Adipose tissue (tissue), 3 donors: ENCODE measurements around the gene ETFA. TPM values are rescaled to one million over a fixed set of nuclear protein-coding genes. Genes with fewer than 3 reads are reported as not detected.

Experiments
- H3K27ac ChIP-seq: one replicate; pipeline ENCODE4 v1.5.1; 2013; ENCODE audit warnings: low read depth, low read length
- WGBS, 3 donors: extraction: QIAGEN DNeasy Blood & Tissue Kit; methylation state at CpG; one replicate each; pipeline ENCODE4 v1.1.7; 2013; 5-methylcytosine and 5-hydroxymethylcytosine counted together
- polyA plus RNA-seq, 3 donors: library from polyadenylated mRNA; stranded (reverse); fragments of 200-250 nt; gene quantifications; one replicate each; pipeline ENCODE4 v1.2.3, GENCODE V29; 2013
- donor health status: healthy with polysubstance abuse.
- donor health status: Bipolar disorder and iron deficiency.
- donor health status: healthy.

ETFA gene
- polyA plus RNA-seq, 3 donors = 64.6 to 277 (median 140) TPM

GRCh38 chr15:76342058-76342381 is 30.8 kb upstream of the ETFA start:
- H3K27ac ChIP-seq = no peak overlapping the region
- 24 to 53% (median 49%) methylated on average over 20 of the region's 20 CpGs for WGBS, 3 donors

- 13 to 39% (median 34%) methylated on average over 38 to 42 of the region's 42 CpGs for WGBS, 3 donors
- no peak overlapping the region for H3K27ac ChIP-seq
Observed at GRCh38 chr15:76341366-76342057, 30.2 kb upstream of the ETFA start.

GRCh38 chr15:76340803-76341365 is 29.6 kb upstream of the ETFA start:
- WGBS, 3 donors = 12 to 37% (median 35%) methylated on average over 34 to 35 of the region's 35 CpGs
- H3K27ac ChIP-seq = no peak overlapping the region

GRCh38 chr15:76340198-76340802 is 29.0 kb upstream of the ETFA start:
- no peak overlapping the region for H3K27ac ChIP-seq
- WGBS, 3 donors = 7 to 25% (median 24%) methylated on average over 53 of the region's 53 CpGs

GRCh38 chr15:76339305-76340197 is 28.3 kb upstream of the ETFA start:
- 17 to 34% (median 25%) methylated on average over 48 of the region's 48 CpGs for WGBS, 3 donors

DNA sequence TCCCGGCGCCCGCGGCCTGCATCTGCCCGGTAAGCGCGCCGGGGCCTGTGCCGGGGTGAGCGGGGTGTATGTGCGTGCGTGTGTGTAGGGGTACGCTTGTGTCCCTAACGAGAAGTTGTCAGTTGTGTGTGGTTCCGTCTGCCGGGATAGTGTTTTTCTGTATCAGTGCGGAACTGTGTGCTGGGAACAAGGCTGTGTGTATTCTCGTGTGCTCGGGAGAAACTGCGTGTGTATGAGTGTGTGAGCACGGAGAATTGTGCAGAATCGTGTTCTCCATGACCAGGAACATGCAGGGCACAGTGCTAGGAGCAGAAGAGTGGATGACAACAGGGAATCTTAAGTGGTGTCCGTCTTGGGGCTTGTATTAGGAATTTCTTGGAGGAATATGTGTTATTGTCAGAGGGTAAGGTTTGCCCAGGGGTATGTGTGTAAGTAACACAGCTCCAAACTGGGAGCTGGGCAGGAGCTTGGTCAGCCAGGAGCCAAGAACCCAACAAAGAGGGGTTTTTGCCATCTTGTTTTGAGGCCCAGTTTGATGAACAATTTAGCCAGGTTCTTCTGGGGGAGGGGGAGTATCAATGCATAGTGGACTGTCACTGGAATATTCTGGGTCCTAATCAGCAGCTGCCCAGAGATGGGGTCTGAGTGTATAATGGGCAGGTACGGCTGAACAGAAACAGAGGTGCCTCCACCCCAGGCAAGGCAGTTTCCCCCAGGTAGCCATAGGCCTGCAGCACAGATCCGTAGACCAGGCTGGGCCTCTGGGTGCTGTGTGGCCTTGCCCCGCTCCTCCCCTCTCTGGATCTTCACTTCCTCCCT is 27.4 kb upstream of the ETFA start:
- no peak overlapping the region for H3K27ac ChIP-seq
- WGBS, 3 donors = 32 to 38% (median 37%) methylated on average over 26 of the region's 26 CpGs

More at GRCh38 chr15:76339305-76340197, 28.3 kb upstream of the ETFA start:
- no peak overlapping the region for H3K27ac ChIP-seq

DNA sequence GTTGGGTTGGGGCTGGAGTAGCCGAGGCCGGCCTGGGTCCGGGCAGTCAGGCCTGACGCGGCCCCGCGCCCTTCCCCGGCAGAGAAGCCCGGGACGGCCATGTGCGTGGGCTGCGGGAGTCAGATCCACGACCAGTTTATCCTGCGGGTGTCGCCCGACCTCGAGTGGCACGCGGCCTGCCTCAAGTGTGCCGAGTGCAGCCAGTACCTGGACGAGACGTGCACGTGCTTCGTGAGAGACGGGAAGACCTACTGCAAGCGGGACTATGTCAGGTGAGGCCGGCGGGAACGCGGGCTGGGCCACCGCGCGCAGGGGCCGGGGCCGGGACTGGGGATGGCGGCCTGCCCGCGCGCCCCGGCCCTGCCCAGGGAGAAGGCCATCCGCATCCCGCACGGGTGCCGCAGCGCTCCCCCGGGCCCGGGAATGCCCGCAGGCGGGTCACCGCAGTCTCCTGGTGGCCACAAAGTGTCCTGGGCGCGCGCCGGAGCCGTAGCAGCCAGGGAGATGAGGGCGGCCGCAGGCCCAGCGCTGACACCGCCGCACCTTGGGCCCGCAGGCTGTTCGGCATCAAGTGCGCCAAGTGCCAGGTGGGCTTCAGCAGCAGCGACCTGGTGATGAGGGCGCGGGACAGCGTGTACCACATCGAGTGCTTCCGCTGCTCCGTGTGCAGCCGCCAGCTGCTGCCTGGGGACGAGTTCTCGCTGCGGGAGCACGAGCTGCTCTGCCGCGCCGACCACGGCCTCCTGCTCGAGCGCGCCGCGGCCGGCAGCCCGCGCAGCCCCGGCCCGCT is 26.6 kb upstream of the ETFA start:
- no peak overlapping the region for H3K27ac ChIP-seq
- 6 to 20% (median 20%) methylated on average over 76 to 89 of the region's 89 CpGs for WGBS, 3 donors

DNA sequence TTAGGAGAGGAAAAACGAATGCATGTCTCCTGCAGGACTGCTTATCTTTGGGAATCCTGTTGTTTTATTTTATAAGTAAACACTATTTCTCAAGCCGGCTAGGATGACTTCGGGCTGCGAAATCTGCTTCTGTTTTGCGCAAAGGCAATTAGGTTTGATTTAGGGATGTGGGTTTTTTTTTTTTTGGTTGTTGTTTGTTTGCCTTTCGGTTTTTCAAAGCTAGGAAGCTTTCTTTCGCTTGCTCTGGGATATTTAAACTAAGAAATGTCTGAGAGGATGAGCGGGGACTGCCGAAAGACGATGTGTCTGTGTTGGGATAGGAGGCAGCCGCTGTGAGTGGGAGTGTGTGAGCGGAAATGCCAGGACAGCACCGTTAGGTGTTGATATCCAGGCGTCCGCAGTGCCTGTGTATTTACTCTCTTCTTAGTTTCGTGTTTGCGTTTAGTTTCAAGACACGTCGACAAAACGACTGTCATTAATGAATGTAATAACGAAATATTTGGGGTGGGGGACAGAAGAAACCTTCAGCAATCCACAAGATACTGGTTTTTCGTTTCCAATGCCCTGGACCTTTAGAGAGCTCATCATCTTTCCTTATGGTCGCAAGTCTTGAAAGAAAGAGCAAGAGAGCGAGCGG is 25.9 kb upstream of the ETFA start:
- H3K27ac ChIP-seq = no peak overlapping the region
- 8 to 11% (median 8%) methylated on average over 25 of the region's 25 CpGs for WGBS, 3 donors

DNA sequence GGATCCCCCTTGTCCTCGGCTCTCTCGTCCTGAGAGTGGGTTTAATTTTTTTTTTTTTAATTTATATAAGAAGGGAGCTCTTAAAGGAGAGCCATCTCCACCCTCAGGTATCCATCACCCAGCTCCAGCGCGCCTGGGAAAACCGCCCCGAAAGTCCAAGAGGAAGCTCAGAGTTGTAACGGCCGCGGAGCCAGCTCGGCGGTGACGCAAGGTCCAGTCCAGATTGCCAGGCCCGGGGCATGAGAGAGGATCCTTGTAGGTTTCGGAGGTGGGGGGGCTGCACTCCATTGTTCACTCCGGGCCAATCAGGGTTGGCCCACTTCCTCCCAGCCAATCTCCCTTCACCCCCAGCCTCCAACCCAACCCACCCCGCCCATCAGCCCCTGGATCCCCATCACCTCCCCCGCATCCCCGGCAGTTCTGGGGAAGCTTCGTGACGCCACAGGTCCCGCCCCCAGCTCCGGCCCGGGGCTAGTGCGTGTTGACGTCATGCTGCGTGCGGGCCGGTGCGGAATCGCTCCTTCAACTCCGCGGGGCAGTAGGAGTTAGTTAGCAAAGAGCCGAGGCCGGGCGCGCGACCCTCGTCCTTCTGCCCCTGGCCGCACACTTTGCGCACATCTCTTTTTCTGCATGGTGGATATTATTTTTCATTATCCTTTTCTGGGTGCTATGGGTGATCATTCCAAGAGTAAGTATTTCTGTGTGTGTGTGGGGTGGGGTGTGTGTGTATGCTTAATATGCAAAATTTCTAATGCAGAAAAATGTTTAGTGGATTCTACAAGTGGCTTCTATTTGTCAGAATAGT is 25.2 kb upstream of the ETFA start, which contains the start of gene ISL2:
ISL2 (plus strand) TSS at position 520 of the 805 bp plus-strand sequence; CDS start at position 631, 111 bp downstream.
- WGBS, 3 donors = 2 to 9% (median 3%) methylated on average over 34 to 40 of the region's 40 CpGs
- no peak within 1 kb of the TSS for H3K27ac ChIP-seq

- no peak overlapping the region for H3K27ac ChIP-seq
- 7 to 10% (median 10%) methylated on average over 39 of the region's 39 CpGs for WGBS, 3 donors
Observed at GRCh38 chr15:76335307-76336253, 24.3 kb upstream of the ETFA start.

DNA sequence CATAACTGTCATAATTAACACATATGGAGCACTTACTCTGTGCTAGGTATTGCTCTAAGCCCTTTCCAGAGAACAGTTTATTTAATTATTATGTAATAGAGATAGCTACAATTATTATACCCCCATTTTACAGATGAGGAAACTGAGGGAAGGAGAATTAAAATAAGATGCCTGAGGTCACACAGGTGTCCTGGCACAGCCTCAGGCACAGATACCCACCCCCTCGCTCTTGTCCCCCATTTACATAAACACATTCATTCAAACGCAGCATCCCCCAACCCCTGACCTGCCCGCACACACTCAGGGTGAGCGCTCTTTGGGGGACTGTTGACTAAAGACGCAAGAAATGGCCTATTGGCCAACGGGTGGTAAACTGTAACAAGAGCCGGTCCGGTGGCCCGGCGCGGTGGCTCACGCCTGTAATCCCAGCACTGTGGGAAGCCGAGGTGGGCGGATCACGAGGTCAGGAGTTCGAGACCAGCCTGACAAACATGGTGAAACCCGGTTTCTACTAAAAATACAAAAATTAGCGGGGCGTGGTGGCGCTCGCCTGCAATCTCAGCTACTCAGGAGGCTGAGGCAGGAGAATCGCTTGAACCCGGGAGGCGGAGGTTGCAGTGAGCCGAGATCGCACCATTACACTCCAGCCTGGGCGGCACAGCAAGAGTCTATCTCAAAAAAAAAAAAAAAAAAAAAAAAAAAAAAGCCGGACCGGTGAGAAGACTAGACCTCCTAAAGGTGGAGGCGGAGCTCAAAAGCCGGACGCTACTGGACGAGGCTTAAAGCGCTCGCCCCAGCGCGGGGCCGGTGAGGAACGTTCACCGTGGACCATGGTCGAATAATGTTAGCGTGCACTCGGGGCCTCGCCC is 23.4 kb upstream of the ETFA start:
- H3K27ac ChIP-seq = no peak overlapping the region
- 33 to 36% (median 36%) methylated on average over 42 to 44 of the region's 44 CpGs for WGBS, 3 donors

GRCh38 chr15:76333720-76334437 is 22.6 kb upstream of the ETFA start:
- WGBS, 3 donors = 53 to 59% (median 59%) methylated on average over 9 of the region's 9 CpGs
- no peak overlapping the region for H3K27ac ChIP-seq

DNA sequence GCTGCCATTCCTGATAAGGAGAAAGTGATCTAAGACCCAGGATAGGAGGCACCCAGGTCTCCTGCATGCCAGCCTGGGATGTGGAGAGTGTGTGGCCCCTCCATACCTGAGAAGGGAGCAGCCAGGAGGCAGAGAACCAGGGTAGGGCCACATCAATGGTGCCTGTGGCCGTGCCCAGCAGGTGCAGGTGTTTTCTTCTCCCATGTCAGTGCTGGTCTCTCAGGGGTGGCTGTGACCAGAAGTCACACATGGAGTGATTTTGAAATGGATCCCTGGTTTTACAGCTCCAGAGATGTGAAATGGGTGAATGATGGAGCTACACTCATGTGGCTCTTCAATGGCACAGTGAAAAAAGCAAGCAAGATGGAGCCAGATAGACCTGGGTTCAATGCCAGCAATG is 22.0 kb upstream of the ETFA start:
- 91 to 100% (median 93%) methylated on average over 1 of the region's 1 CpG for WGBS, 3 donors
- no peak overlapping the region for H3K27ac ChIP-seq

GRCh38 chr15:76332796-76333195 is 21.5 kb upstream of the ETFA start:
- WGBS, 3 donors = 92 to 100% (median 94%) methylated on average over 1 of the region's 1 CpG

More at GRCh38 chr15:76332796-76333195, 21.5 kb upstream of the ETFA start:
- H3K27ac ChIP-seq = no peak overlapping the region
